Ishikawa (cell line): ENCODE data around the gene KCNJ1.

Experiments used
- CEBPB ChIP-seq: IDR thresholded peaks from 2 replicates; pipeline ENCODE4 v1.6.1; 2012
- CREB1 ChIP-seq: IDR thresholded peaks from 2 replicates; pipeline ENCODE4 v1.6.1; 2012; ENCODE audit warnings: low read depth
- EGR1 ChIP-seq: IDR thresholded peaks from 2 replicates; pipeline ENCODE4 v1.6.1; 2012
- EP300 ChIP-seq: IDR thresholded peaks from 2 replicates; pipeline ENCODE4 v1.6.1; 2012; ENCODE audit warnings: borderline replicate concordance
- FOXM1 ChIP-seq: IDR thresholded peaks from 2 replicates; pipeline ENCODE4 v1.6.1; 2012; ENCODE audit warnings: low read depth, borderline replicate concordance
- MAX ChIP-seq: IDR thresholded peaks from 2 replicates; pipeline ENCODE4 v1.6.1; 2012
- RAD21 ChIP-seq: IDR thresholded peaks from 2 replicates; pipeline ENCODE4 v1.6.1; 2012; ENCODE audit warnings: low read depth
- TCF12 ChIP-seq: IDR thresholded peaks from 2 replicates; pipeline ENCODE4 v1.6.1; 2012; ENCODE audit warnings: low read depth
- TEAD4 ChIP-seq: IDR thresholded peaks from 2 replicates; pipeline ENCODE4 v1.6.1; 2012
- ZBTB7A ChIP-seq: IDR thresholded peaks from 2 replicates; pipeline ENCODE4 v1.6.1; 2012; ENCODE audit warnings: low read depth
- TF ChIP-seq, protein P1 (sequence below): IDR thresholded peaks from 2 replicates; pipeline ENCODE4 v1.6.1; 2012; ENCODE audit warnings: low read depth, mild to moderate bottlenecking

DNA sequence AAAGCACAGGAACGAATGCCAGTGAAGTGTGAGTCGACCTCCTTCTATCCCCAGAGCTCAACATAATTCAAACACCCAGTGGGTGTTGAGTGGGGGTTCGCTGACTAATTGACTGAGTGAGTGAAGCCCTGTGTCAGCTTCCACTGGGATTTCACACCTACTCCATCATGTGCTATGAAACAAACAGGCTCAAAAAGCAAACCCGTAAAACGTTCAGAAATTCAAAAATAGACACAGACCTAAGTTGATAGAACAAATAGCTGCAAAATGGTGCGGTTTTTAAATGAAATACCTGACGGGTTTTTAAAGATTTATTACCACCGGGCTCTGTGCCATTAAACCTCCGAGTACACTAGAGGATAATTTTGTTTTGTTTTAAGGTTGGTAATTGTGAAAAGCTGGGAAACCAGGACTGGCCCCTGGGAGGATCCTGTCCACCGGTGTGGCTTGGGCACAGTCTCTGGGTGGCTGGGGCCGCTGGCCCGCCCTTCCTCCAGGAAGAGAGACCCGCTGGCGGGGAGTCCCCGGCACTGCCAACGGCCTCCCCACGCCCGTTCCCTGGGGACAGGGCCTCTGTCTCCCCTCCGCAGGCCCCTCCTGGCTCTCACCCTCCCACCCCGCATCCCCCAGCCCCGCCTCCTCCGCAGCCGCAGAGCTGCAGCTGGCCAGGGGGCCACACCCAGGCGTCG lies 37.7 kb upstream of the KCNJ1 start:
- TF ChIP-seq EP300 (peak; percentile 21; the same call in 1 of the 2 replicates), CREB1 (no peak), RAD21 (no peak), TEAD4 (no peak), MAX (peak; percentile 32), CEBPB (no peak), TCF12 (no peak), FOXM1 (peak; percentile 35; the same call in 1 of the 2 replicates), EGR1 (no peak), ZBTB7A (no peak)
- TF ChIP-seq, protein P1, sequence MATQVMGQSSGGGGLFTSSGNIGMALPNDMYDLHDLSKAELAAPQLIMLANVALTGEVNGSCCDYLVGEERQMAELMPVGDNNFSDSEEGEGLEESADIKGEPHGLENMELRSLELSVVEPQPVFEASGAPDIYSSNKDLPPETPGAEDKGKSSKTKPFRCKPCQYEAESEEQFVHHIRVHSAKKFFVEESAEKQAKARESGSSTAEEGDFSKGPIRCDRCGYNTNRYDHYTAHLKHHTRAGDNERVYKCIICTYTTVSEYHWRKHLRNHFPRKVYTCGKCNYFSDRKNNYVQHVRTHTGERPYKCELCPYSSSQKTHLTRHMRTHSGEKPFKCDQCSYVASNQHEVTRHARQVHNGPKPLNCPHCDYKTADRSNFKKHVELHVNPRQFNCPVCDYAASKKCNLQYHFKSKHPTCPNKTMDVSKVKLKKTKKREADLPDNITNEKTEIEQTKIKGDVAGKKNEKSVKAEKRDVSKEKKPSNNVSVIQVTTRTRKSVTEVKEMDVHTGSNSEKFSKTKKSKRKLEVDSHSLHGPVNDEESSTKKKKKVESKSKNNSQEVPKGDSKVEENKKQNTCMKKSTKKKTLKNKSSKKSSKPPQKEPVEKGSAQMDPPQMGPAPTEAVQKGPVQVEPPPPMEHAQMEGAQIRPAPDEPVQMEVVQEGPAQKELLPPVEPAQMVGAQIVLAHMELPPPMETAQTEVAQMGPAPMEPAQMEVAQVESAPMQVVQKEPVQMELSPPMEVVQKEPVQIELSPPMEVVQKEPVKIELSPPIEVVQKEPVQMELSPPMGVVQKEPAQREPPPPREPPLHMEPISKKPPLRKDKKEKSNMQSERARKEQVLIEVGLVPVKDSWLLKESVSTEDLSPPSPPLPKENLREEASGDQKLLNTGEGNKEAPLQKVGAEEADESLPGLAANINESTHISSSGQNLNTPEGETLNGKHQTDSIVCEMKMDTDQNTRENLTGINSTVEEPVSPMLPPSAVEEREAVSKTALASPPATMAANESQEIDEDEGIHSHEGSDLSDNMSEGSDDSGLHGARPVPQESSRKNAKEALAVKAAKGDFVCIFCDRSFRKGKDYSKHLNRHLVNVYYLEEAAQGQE = no peak
